CD4-positive, alpha-beta T cell treated with Interleukin-6 for 4 hours (primary cell): ENCODE results near the gene HES7.
"Not testable (repeated sequence)": the region's sequence is repeated elsewhere in the genome, so short reads cannot be mapped to it uniquely, and the experiment has no call there.

Experiments used
- DNase-seq: peaks from one replicate; pipeline ENCODE4 v3.0.0-alpha.2; 2020; ENCODE audit warnings: mixed read lengths

The HES7 gene

GRCh38 chr17:8095361-8095760 is 28.5 kb downstream of the HES7 start:
- DNase-seq: no peak

GRCh38 chr17:8091033-8091687 is 32.7 kb downstream of the HES7 start:
- DNase-seq: no peak

- no peak for DNase-seq
Observed at GRCh38 chr17:8089728-8090127, 34.2 kb downstream of the HES7 start.

DNA sequence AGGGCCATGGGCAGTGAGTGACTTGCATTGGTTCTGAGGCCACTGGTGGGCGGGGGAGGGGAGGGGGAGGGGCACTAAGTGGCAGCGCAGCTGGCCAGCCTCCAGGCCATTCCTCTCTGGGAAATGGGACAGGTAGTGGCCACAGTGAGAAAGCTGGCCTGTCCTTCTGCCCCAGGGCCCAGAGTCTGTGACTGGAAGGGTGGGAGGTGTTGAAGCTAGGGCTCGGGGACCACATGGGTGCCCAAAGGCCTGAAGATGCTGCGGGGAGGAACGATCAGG is 36.0 kb downstream of the HES7 start:
- no peak for DNase-seq

DNA sequence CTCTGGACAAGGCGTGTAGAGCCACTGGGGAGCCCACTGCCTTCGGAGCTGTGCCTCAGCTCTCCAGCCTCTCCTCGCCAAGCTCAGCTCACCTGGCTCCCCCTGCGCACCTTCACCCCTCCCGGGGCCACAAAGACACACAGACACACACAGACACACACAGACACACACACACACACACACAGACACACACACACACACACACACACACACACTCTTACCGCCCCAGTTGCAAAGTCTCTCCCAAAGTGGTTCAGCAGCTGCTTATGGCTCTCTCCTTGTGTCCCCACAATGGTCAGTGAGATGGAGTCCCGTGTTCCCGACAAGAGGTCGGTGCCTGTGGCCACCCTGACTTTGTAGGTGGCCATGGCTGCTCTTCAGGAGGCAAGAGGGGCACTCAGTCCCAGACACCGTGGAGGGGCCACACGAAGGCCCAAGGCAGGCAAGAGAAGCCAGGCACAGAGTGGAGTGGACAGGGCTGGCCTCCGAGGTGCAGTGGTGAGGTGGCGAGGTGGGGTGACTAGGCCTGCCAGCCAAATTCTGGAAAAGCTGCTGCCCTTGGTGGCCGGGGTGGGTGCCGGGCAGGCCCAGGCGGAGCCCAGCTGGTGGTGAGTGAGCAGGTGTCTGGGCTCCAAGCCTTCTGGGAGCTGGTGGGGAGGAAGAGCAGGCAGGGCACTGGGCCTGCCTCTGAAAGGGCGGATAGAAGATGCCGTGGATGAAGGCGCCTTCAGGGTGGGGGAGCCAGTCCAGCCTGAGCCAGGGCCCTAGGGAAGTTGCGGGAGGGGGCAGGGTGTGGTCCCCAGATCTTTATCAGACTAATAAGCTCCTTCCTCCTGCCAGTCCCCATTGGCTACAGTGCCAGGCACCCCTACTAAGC is 36.6 kb downstream of the HES7 start, which contains the start of gene ALOX12B:
TSS of gene ALOX12B (minus strand) at position 642 of the 877 bp plus-strand sequence. CDS start at position 368, 274 bp downstream.
- no peak for DNase-seq

DNA sequence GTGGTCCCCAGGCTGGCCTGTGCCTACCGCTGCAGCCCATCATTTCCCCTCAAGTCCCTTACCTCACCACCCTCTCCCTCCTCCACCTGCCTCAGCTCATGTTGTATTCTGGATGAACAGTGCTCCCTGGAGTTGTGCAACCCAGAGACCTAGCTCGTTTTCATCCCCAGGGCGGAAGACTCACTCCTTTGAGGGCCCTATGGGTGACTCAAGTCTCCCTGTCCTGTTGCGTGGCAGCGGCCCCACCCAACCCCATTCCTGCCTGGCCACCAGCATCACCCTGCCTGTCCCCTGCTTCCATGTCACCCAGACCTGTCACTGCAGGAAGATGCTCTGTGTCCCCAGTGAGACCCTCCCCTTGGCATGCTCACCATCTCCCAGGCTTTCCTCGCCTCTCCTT is 39.7 kb downstream of the HES7 start:
- DNase-seq: no peak

- DNase-seq: no peak
Observed at GRCh38 chr17:8082292-8082691, 41.6 kb downstream of the HES7 start.

DNA sequence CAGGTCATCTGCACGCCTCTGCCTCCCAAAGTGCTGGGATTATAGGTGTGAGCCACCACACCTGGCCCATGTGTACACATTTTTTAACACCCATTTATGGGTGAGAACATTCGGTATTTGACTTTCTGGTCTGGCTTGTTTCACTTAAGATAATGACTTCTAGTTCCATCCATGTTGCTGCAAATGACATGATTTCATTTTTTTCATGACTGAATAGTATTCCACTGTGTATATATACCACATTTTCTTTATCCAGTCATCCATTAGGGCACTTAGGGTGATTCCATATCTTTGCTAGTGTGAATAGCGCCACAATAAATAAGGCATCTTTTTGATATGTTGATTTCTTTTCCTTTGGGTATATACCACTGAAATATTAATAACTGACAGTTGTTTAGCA is 42.0 kb downstream of the HES7 start:
- no peak for DNase-seq

GRCh38 chr17:8080799-8081219 is 43.1 kb downstream of the HES7 start:
- DNase-seq: no peak

GRCh38 chr17:8080208-8080798 is 43.6 kb downstream of the HES7 start:
- DNase-seq: no peak

GRCh38 chr17:8079291-8080207 is 44.4 kb downstream of the HES7 start:
- DNase-seq: peak; percentile 83

DNA sequence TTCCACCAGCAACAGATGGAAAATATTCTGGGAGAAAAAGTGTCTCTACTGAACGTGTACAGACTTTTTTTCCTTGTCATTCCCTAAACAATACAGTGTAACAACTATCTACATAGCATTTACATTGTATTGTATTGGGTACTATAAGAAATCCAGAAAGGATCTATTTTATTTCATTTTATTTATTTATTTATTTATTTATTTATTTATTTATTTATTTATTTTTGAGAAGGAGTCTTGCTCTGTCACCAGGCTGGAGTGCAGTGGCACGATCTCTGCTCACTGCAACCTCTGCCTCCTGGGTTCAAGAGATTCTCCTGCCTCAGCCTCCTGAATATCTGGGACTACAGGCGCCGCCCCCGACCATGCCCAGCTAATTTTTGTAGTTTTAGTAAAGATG is 46.0 kb downstream of the HES7 start:
- not testable (repeated sequence) for DNase-seq

GRCh38 chr17:8076502-8077266 is 47.2 kb downstream of the HES7 start:
- DNase-seq: no peak

DNA sequence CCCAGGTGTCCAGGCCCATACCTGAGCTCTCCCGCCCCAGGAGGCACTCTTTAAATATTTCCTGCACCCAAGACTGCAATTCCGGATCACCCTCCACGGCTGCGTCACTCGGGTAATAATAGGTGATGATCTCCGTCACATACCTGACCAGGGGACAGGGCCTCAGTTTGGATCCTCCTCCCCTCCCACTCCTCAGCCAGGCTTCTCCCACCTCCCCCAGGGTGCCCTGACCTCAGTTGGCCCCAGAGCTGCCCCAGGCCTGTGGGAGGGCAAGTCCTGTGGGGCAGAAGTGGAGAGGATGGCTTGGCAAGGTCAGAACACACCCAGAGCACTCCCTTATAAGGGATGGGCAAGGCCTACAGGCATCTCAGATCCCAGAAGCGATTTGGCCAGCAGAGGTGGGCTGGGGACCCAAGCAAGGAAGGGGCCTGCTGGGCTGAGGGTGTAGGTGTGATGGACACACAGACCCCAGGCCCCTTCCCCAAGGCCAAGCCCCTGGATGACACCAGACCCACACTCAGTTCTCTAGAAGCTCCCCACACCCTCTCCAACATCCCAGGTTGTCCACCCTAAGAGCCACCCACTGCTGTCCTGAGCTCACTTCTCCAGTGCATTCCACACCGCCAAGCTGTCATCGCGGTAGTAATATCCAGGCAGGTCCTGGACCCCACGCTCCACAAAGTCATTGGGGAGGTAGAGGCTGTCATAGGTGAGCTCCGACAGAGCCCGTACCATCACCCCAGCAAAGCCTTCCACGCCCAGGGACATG is 48.1 kb downstream of the HES7 start:
- DNase-seq: no peak

DNA sequence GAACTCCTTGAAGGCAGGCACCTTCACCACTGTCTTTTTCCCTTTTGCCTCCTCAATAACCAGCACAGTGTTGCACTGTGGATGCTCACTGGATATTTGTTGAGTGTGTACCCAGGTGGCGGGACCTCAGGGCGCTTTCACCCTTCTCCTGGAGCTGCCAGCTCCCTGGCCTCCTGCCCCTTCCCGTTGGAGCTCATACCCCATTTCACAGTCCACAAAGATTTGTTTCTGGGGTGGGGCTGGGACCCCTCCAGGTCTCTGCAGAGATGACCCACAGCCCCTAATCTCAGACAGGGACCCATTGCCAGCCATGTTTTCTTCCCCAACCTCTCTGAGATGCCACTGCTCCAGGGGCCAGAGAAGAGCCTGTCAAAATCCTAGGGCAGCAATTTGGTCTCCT is 48.8 kb downstream of the HES7 start:
- no peak for DNase-seq

DNA sequence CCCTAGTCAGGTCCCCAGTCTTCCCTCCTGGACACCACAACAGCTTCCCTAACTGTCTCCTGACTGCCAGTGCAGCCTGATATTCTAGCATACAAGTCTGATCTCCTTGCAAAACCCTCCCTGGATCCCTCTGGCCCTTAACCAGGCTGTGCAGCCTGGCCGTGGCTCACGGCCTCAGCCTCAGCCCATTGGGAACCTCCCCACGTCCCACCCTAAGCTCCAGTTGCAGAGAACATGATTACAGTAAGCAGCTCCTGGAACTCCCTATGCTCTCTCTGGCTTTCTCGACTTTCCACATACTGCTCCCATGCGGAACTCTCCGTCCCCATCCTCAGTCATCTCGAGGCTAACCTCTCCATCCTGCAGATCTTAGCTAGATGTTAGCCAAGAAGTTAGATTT is 49.4 kb downstream of the HES7 start:
- no peak for DNase-seq

DNA sequence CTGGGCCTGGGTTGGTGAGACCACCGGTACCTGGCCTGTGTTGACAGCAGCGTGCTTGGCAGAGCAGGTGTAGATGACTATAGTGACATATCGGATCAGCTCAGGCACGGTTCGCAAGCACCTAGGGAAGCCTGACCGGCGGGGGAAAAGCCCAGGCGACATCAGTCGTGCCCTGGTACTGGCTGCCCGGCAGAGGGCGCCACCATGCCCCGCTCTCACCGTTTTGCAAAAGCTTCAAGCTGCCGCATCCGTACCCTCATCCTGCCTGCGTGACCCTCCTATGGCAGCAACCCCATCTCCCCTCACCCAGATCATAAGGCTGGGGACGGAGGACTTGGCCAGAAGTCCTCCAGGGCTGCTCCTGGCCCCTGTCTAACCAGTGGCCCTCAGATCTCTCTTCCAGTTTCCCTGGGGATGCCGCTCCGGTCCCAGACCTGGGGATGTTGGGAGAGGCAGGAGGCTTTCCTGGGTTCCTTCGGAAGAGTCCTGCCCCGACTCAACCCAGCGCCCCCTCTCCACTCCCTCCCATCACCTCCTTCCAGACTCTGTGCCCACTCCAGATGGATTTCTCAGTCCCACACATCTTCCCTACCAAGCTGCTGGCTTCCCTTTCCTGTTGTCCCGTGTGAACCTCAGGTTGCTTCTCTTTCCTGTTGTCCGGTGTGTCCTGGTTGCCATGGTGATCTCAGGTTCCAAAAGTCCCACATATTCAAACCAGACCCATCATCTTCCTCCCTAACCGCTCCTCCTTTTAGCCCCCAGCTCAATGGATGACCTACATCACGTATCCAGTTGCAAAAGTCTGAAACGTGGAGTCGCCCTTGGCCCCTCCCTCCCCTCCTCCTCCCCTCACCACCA is 50.0 kb downstream of the HES7 start:
- peak; percentile 92 for DNase-seq

DNA sequence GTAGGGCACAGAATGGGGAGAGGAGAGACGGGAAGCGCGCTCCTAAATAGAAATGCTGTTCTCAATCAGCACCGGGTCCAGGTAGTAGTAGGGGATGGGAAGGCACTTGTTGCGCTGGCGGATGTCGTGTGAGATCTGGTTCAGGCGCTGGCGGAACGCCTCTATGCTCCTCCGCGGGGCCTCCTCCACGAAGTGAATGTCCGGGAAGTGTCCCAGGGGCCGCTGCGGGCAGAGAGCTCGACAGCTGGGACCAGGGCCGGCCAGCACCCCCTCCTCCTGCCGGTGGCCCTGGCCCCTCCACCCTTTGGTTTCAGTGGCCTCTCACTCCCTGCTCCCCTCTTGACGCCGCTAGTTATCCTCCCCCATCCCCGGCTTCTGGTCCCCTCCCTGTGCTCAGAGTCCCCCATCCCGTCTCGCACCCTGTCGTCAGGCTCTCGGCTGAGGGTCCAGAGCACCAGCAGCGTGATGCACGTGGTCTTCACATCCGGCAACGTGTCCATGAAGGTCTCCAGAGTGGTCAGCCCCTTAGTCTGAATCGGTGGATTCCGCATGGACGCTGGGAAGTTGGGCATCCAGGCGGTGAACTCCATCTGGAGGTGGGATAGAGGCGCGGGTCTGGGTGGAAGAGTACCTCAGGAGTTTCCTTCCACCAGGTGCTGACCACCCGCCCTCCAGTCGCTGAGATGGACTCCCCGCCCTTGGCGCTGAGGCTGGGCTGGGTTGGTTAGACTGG is 51.0 kb downstream of the HES7 start:
- peak; percentile 61 for DNase-seq

DNA sequence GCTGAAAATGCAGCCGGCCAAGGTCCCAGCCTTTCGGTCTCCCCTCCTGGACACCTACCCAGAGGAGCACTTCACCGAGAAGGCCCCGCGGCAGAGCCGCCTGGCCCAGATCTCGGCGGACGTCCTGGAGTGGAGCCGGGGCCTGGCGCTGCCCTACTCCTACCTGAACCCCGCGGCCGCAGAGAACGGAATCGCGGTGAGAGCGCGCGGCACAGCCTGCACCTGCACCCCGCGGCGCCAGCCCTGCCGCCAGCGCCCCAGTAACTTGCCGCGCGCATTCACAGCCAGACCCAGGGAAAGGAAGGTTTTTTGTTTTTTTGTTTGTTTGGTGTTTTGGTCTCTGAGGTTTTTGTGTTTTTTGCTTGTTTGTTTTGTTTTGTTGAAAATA is 51.6 kb downstream of the HES7 start:
- DNase-seq: peak; percentile 22

GRCh38 chr17:8071496-8071895 is 52.4 kb downstream of the HES7 start:
- no peak for DNase-seq
